ENCODE data around the gene SDF4.
A peak's percentile ranks its signal among the peaks of the same experiment; 100 is the strongest.

Gene SDF4

GRCh38 chr1:1215881-1216605, 15.8 kb downstream of the SDF4 start:
- peaks cover 7% of the 10 kb centered on the region for H3K9me3 ChIP-seq (ENCODE audit: insufficient read depth, low read depth, low read length)
- no peaks in the 10 kb centered on the region for H3K79me1 ChIP-seq (ENCODE audit: low read length)
- no peaks in the 10 kb centered on the region for H3K4me1 ChIP-seq (ENCODE audit: control insufficient read depth in 1 of 2, insufficient read depth in 2 of 2, low read length in 2 of 2)
- no peak overlapping the region for H2AFZ ChIP-seq (ENCODE audit: insufficient read depth, low read length, poor library complexity)
- no peak overlapping the region for H2BK120ac ChIP-seq (ENCODE audit: insufficient read depth, low read length, poor library complexity)
- no peak overlapping the region for H3K4me2 ChIP-seq (ENCODE audit: low read length)
- H3K18ac ChIP-seq (ENCODE audit: low read length), result no peak overlapping the region
- H2BK12ac ChIP-seq (ENCODE audit: low read length), result no peak overlapping the region
- DNase-seq, result no peak
- no peak overlapping the region for H4K91ac ChIP-seq (ENCODE audit: low read depth, low read length)
- no peaks in the 10 kb centered on the region for H3K79me2 ChIP-seq (ENCODE audit: control insufficient read depth, insufficient read depth, low read length, poor library complexity)
- no peak overlapping the region for H2AK5ac ChIP-seq (ENCODE audit: low read length)
- H3K36me3 ChIP-seq (ENCODE audit: control insufficient read depth in 1 of 2, insufficient read depth in 2 of 2, low read length in 2 of 2), result peaks cover 51 to 56% of the 10 kb centered on the region in 2 experiments
- no peak overlapping the region for H4K12ac ChIP-seq (ENCODE audit: low read depth, low read length)
- no CpG with 5 or more reads among the region's 21 CpGs for WGBS (ENCODE audit: extremely low coverage, insufficient coverage, insufficient read length)
- H3K27ac ChIP-seq (ENCODE audit: low read depth, low read length), result no peak overlapping the region
- H3K4me3 ChIP-seq (ENCODE audit: low read depth, low read length), result no peak overlapping the region
- no peak overlapping the region for H3K4ac ChIP-seq (ENCODE audit: low read depth, low read length)
- no peaks in the 10 kb centered on the region for H3K27me3 ChIP-seq (ENCODE audit: insufficient read depth, low read length)
- H4K8ac ChIP-seq (ENCODE audit: low read depth, low read length), result no peak overlapping the region
- H3K14ac ChIP-seq (ENCODE audit: low read length), result no peak overlapping the region
- no peak overlapping the region for H3K9ac ChIP-seq (ENCODE audit: low read length)
- no peak overlapping the region for H2BK5ac ChIP-seq (ENCODE audit: low read depth, low read length, poor library complexity)
- no peak overlapping the region for H3K23ac ChIP-seq (ENCODE audit: low read length)

DNA sequence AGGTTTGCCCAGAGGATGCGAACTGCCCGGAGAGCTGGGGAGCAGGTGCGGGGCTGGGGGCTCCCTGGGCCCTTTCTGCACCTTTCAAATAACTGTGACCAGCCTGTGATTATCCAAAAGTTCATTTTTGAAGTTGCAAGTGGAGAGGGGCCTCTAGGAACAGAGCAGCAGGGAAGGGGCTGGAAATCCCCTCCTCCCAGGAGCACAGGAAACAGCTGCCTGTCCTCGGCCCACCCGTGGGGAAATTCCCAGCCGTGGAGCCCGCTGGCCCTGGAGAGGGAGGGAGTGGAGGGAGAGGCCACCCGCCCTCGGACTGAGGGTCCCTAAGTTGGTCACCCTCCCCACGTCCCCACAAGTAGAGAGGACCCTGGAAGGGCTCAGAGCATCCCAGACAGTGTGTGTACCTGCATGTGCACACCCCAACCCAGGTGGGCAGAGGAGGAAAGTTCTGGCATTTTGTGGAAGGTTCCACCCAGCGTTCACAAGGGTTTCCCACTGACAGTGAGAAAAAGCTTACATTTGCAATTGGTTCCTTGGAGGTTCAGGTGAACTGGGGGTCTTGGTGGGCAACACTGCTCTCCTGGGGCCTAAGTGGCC, 16.6 kb downstream of the SDF4 start:
- no peak overlapping the region for H2BK120ac ChIP-seq (ENCODE audit: insufficient read depth, low read length, poor library complexity)
- peak overlapping the region; percentile 6 for H3K4me3 ChIP-seq (ENCODE audit: low read depth, low read length)
- no peak overlapping the region for H2BK5ac ChIP-seq (ENCODE audit: low read depth, low read length, poor library complexity)
- H3K79me1 ChIP-seq (ENCODE audit: low read length), result no peaks in the 10 kb centered on the region
- no CpG with 5 or more reads among the region's 11 CpGs for whole genome bisulfite sequencing (ENCODE audit: extremely low coverage, insufficient coverage, insufficient read length)
- no peak overlapping the region for H3K23ac ChIP-seq (ENCODE audit: low read length)
- no peaks in the 10 kb centered on the region for H3K4me1 ChIP-seq (ENCODE audit: control insufficient read depth in 1 of 2, insufficient read depth in 2 of 2, low read length in 2 of 2)
- no peak overlapping the region for H3K18ac ChIP-seq (ENCODE audit: low read length)
- no peaks in the 10 kb centered on the region for H3K27me3 ChIP-seq (ENCODE audit: insufficient read depth, low read length)
- no peak overlapping the region for H3K9ac ChIP-seq (ENCODE audit: low read length)
- no peak overlapping the region for H2AK5ac ChIP-seq (ENCODE audit: low read length)
- no peak overlapping the region for H4K91ac ChIP-seq (ENCODE audit: low read depth, low read length)
- no peak overlapping the region for H3K4me2 ChIP-seq (ENCODE audit: low read length)
- no peak overlapping the region for H3K4ac ChIP-seq (ENCODE audit: low read depth, low read length)
- H3K9me3 ChIP-seq (ENCODE audit: insufficient read depth, low read depth, low read length), result peaks cover 7% of the 10 kb centered on the region
- peaks cover 42 to 48% of the 10 kb centered on the region in 2 experiments for H3K36me3 ChIP-seq (ENCODE audit: control insufficient read depth in 1 of 2, insufficient read depth in 2 of 2, low read length in 2 of 2)
- no peak for DNase-seq
- no peak overlapping the region for H2BK12ac ChIP-seq (ENCODE audit: low read length)
- no peak overlapping the region for H3K14ac ChIP-seq (ENCODE audit: low read length)
- H4K12ac ChIP-seq (ENCODE audit: low read depth, low read length), result no peak overlapping the region
- no peak overlapping the region for H2AFZ ChIP-seq (ENCODE audit: insufficient read depth, low read length, poor library complexity)
- no peak overlapping the region for H4K8ac ChIP-seq (ENCODE audit: low read depth, low read length)
- H3K27ac ChIP-seq (ENCODE audit: low read depth, low read length), result no peak overlapping the region
- H3K79me2 ChIP-seq (ENCODE audit: control insufficient read depth, insufficient read depth, low read length, poor library complexity), result no peaks in the 10 kb centered on the region

- H3K23ac ChIP-seq (ENCODE audit: low read length), result no peak within 1 kb of the TSS
- no peak within 1 kb of the TSS for H2BK5ac ChIP-seq (ENCODE audit: low read depth, low read length, poor library complexity)
- H3K4me2 ChIP-seq (ENCODE audit: low read length), result no peak within 1 kb of the TSS
- no peaks in the 10 kb centered on the region for H3K79me1 ChIP-seq (ENCODE audit: low read length)
- no peaks in the 10 kb centered on the region for H3K4me1 ChIP-seq (ENCODE audit: control insufficient read depth in 1 of 2, insufficient read depth in 2 of 2, low read length in 2 of 2)
- H3K14ac ChIP-seq (ENCODE audit: low read length), result no peak within 1 kb of the TSS
- H4K8ac ChIP-seq (ENCODE audit: low read depth, low read length), result no peak within 1 kb of the TSS
- H2AK5ac ChIP-seq (ENCODE audit: low read length), result no peak within 1 kb of the TSS
- H3K4me3 ChIP-seq (ENCODE audit: low read depth, low read length), result no peak within 1 kb of the TSS
- no peak within 1 kb of the TSS for H2BK12ac ChIP-seq (ENCODE audit: low read length)
- H3K27ac ChIP-seq (ENCODE audit: low read depth, low read length), result no peak within 1 kb of the TSS
- no peaks in the 10 kb centered on the region for H3K27me3 ChIP-seq (ENCODE audit: insufficient read depth, low read length)
- peak in 1 of 2 donors; percentile 21 for DNase-seq
- H3K9me3 ChIP-seq (ENCODE audit: insufficient read depth, low read depth, low read length), result peaks cover 7% of the 10 kb centered on the region
- H4K12ac ChIP-seq (ENCODE audit: low read depth, low read length), result no peak within 1 kb of the TSS
- H4K91ac ChIP-seq (ENCODE audit: low read depth, low read length), result no peak within 1 kb of the TSS
- H3K9ac ChIP-seq (ENCODE audit: low read length), result no peak within 1 kb of the TSS
- WGBS (ENCODE audit: extremely low coverage, insufficient coverage, insufficient read length), result no CpG with 5 or more reads among the region's 56 CpGs
- no peak within 1 kb of the TSS for H2BK120ac ChIP-seq (ENCODE audit: insufficient read depth, low read length, poor library complexity)
- no peaks in the 10 kb centered on the region for H3K79me2 ChIP-seq (ENCODE audit: control insufficient read depth, insufficient read depth, low read length, poor library complexity)
- no peak within 1 kb of the TSS for H3K18ac ChIP-seq (ENCODE audit: low read length)
- no peak within 1 kb of the TSS for H2AFZ ChIP-seq (ENCODE audit: insufficient read depth, low read length, poor library complexity)
- H3K36me3 ChIP-seq (ENCODE audit: control insufficient read depth in 1 of 2, insufficient read depth in 2 of 2, low read length in 2 of 2), result peaks cover 28 to 32% of the 10 kb centered on the region in 2 experiments
- no peak within 1 kb of the TSS for H3K4ac ChIP-seq (ENCODE audit: low read depth, low read length)
Measured at GRCh38 chr1:1213345-1214265, 18.2 kb downstream of the SDF4 start, which contains the start of gene TNFRSF4. TNFRSF4 (minus strand) TSS chr1:1214153; CDS start chr1:1214127, 26 bp downstream.

GRCh38 chr1:1212780-1213344, 18.9 kb downstream of the SDF4 start:
- Histone ChIP-seq H4K91ac (ENCODE audit: low read depth, low read length) (no peak overlapping the region), H3K4ac (ENCODE audit: low read depth, low read length) (no peak overlapping the region), H3K4me1 (ENCODE audit: control insufficient read depth in 1 of 2, insufficient read depth in 2 of 2, low read length in 2 of 2) (no peaks in the 10 kb centered on the region), H3K9ac (ENCODE audit: low read length) (no peak overlapping the region), H3K18ac (ENCODE audit: low read length) (no peak overlapping the region), H3K23ac (ENCODE audit: low read length) (no peak overlapping the region), H2BK120ac (ENCODE audit: insufficient read depth, low read length, poor library complexity) (no peak overlapping the region), H3K36me3 (ENCODE audit: control insufficient read depth in 1 of 2, insufficient read depth in 2 of 2, low read length in 2 of 2) (peaks cover 21 to 25% of the 10 kb centered on the region in 2 experiments), H3K27me3 (ENCODE audit: insufficient read depth, low read length) (no peaks in the 10 kb centered on the region), H3K14ac (ENCODE audit: low read length) (no peak overlapping the region), H3K79me2 (ENCODE audit: control insufficient read depth, insufficient read depth, low read length, poor library complexity) (no peaks in the 10 kb centered on the region), H4K8ac (ENCODE audit: low read depth, low read length) (no peak overlapping the region), H2BK5ac (ENCODE audit: low read depth, low read length, poor library complexity) (no peak overlapping the region), H3K79me1 (ENCODE audit: low read length) (no peaks in the 10 kb centered on the region), H4K12ac (ENCODE audit: low read depth, low read length) (no peak overlapping the region), H2AK5ac (ENCODE audit: low read length) (no peak overlapping the region), H3K4me3 (ENCODE audit: low read depth, low read length) (no peak overlapping the region), H2BK12ac (ENCODE audit: low read length) (no peak overlapping the region), H3K27ac (ENCODE audit: low read depth, low read length) (no peak overlapping the region), H3K4me2 (ENCODE audit: low read length) (no peak overlapping the region), H2AFZ (ENCODE audit: insufficient read depth, low read length, poor library complexity) (no peak overlapping the region), H3K9me3 (ENCODE audit: insufficient read depth, low read depth, low read length) (peaks cover 7% of the 10 kb centered on the region)
- peak in 1 of 2 donors; percentile 20 for DNase-seq
- WGBS (ENCODE audit: extremely low coverage, insufficient coverage, insufficient read length), result no CpG with 5 or more reads among the region's 24 CpGs

All from trophoblast cell (in vitro differentiated cells and primary cell).